ENCODE measurements around the gene ARMC9. TPM values are rescaled to one million over a fixed set of nuclear protein-coding genes. Genes with fewer than 3 reads are reported as not detected.
"Not testable (repeated sequence)": the region's sequence is repeated elsewhere in the genome, so short reads cannot be mapped to it uniquely, and the experiment has no call there.

The ARMC9 gene
- total RNA-seq, 1 donor = 189 TPM

GRCh38 chr2:231373184-231373583 lies 174.8 kb downstream of the ARMC9 start:
- no peak overlapping the region for H3K4me3 ChIP-seq (ENCODE audit: low read depth, low read length)
- no peak for TF ChIP-seq CTCF (IDR thresholded peaks at IDR 0.05; ENCODE audit: insufficient read depth, low read depth, low read length)
- DNase-seq (ENCODE audit: low read depth) = no peak

DNA sequence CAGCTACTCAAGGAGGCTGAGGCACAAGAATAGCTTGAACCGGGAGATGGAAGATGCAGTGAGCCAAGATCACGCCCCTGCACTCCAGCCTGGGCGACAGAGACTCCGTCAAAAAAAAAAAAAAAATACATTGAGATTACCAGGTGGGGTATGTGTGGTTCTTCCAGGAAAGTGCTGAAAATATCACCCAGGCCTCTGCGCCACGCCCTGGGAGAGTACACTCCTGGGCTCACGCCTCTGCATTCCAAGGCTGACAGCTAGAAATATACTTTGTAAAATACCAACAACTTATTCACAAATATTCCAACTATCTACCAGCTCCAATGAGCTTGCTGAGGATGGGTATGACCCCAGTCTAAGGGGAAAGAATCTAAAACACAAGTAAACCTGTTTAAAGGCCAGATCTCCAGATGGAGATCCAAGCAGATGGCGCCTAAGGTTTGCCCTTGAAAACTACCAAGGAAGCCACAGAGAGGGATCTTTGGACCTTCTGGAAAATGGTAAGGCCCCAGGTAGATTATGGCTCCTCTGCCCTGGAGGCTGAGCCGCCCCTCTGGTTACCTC lies 175.4 kb downstream of the ARMC9 start:
- no peak for TF ChIP-seq CTCF (IDR thresholded peaks at IDR 0.05; ENCODE audit: insufficient read depth, low read depth, low read length)
- no peak for DNase-seq (ENCODE audit: low read depth)
- H3K4me3 ChIP-seq (ENCODE audit: low read depth, low read length) = no peak overlapping the region

- no peak for TF ChIP-seq CTCF (IDR thresholded peaks at IDR 0.05; ENCODE audit: insufficient read depth, low read depth, low read length)
- H3K4me3 ChIP-seq (ENCODE audit: low read depth, low read length) = no peak overlapping the region
- DNase-seq (ENCODE audit: low read depth) = no peak
Observed at GRCh38 chr2:231374771-231375170, 176.3 kb downstream of the ARMC9 start.

DNA sequence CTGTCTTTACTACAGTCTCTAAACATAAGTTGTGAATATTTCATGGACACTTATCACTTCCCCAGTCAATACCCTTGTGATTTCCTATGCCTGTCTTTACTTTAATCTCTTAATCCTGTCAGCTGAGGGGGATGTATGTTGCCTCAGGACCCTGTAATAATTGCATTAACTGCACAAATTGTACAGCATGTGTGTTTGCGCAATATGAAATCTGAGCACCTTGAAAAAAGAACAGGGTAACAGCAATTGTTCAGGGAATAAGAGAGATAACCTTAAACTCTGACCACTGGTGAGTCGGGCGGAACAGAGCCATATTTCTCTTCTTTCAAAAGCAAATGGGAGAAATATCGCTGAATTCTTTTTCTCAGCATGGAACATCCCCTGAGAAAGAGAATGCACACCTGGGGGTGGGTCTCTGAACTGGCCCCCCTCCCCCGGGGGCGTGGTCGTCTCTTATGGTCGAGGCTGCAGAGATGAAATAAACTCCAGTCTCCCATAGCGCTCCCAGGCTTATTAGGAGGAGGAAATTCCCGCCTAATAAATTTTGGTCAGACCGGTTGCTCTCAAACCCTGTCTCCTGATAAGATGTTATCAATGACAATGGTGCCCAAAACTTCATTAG lies 177.7 kb downstream of the ARMC9 start:
- not testable (repeated sequence) for H3K4me3 ChIP-seq (ENCODE audit: low read depth, low read length); DNase-seq (ENCODE audit: low read depth)

DNA sequence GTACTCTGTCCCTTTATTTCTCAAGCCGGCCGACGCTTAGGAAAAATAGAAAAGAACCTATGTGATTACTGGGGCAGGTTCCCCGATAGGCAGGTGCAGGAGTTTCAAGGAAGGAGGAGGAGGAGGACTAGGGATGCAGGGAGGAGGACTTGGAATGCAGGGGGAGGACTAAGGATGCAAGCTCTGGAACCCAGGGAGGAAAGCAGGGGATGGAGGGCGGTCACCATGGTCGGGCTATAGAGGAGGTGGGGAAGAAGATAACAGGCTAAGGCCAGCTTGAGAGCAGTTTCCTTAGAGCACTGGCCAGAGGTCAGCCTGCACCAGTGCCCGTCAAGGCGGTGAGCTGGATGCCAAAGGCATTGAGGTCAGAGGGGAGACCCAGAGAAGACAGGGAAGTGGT lies 178.4 kb downstream of the ARMC9 start:
- TF ChIP-seq CTCF (IDR thresholded peaks at IDR 0.05; ENCODE audit: insufficient read depth, low read depth, low read length) = no peak
- no peak for DNase-seq (ENCODE audit: low read depth)
- H3K4me3 ChIP-seq (ENCODE audit: low read depth, low read length) = no peak overlapping the region

DNA sequence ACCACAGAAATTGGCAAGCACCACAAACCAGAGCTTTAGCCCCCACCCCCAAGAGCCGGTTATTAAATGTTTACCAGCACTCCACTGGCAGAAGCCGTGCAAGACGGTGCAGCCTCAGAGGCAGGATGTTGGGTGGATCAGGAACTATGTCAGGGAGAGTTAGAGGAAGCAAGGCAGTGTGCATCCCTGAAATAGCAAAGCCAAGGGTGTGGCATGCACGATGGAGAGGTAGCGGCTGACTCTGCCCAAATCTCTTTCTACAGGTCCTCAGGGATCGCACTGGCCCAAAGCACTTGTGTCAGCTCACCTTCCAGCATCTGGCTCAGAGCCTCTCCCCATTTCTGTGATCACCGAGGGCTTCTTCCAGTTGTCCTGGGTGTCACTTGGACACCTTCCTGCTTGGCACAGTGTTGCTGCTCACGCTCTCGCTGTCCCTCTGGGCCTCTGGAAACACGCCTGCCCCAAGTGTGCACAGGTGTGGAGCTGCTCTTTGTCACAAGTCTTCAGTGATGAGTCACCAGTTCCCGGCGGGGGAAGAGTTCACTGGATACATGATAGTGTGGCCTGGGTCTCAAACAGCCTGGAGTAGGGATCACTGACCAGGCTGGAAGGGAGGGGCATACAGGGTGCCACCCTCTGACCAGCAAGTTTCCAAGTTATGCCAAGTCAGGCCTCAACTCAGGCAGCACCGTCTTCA lies 179.7 kb downstream of the ARMC9 start:
- no peak for TF ChIP-seq CTCF (IDR thresholded peaks at IDR 0.05; ENCODE audit: insufficient read depth, low read depth, low read length)
- H3K4me3 ChIP-seq (ENCODE audit: low read depth, low read length) = no peak overlapping the region
- peak; percentile 14 for DNase-seq (ENCODE audit: low read depth)

All from fibroblast of villous mesenchyme (primary cell).